Spleen (tissue), 11 donors: Measurements from ENCODE around the gene SLC44A4. TPM values are rescaled to one million over a fixed set of nuclear protein-coding genes. Genes with fewer than 3 reads are reported as not detected.
A peak's percentile ranks its signal among the peaks of the same experiment; 100 is the strongest.

Experiments
- DNase-seq: peaks from one replicate; pipeline ENCODE4 v3.0.0-alpha.2; 2020
- H3K27ac ChIP-seq, 8 donors: fragments of 200-600 bp; sonication (generic) in 7 of 8; 1 replicate in 4 of 8; 2 replicates in 4 of 8; pipeline versions ENCODE4 v1.5.0 to v1.8.0; 2016 to 2021; ENCODE audit warnings: inconsistent platforms in 4 of 8, mild to moderate bottlenecking in 4 of 8, moderate library complexity in 1 of 8
- H3K27me3 ChIP-seq, 7 donors: fragments of 200-600 bp; sonication (generic) in 6 of 7; replicated peaks in 1 of 7; 1 replicate in 4 of 7; 2 replicates in 3 of 7; pipeline versions ENCODE4 v1.5.0 to v1.8.0; 2016 to 2021; ENCODE audit warnings: inconsistent platforms in 3 of 7, mild to moderate bottlenecking in 1 of 7
- H3K36me3 ChIP-seq, 6 donors: fragments of 200-600 bp; sonication (generic) in 5 of 6; 1 replicate in 4 of 6; 2 replicates in 2 of 6; pipeline versions ENCODE4 v1.5.0 to v1.8.0; 2016 to 2021; ENCODE audit warnings: inconsistent platforms in 2 of 6
- H3K4me1 ChIP-seq, 6 donors: fragments of 200-600 bp; sonication (generic) in 5 of 6; 1 replicate in 3 of 6; 2 replicates in 3 of 6; pipeline versions ENCODE4 v1.5.0 to v1.8.0; 2016 to 2021; ENCODE audit warnings: inconsistent platforms in 3 of 6
- H3K4me3 ChIP-seq, 8 donors: fragments of 200-600 bp; sonication (generic) in 7 of 8; 1 replicate in 4 of 8; 2 replicates in 4 of 8; pipeline versions ENCODE4 v1.5.0 to v1.8.0; 2016 to 2021; ENCODE audit warnings: inconsistent platforms in 4 of 8, mild to moderate bottlenecking in 4 of 8, moderate library complexity in 2 of 8
- H3K9me3 ChIP-seq, 8 donors: fragments of 200-600 bp; sonication (generic) in 7 of 8; 1 replicate in 4 of 8; 2 replicates in 4 of 8; pipeline versions ENCODE4 v1.5.0 to v1.8.0; 2016 to 2021; ENCODE audit warnings: inconsistent platforms in 4 of 8
- CTCF ChIP-seq, 11 experiments: fragments of 200-600 bp in 7 of 11; fragments of 450-650 bp in 4 of 11; sonication (generic) in 4 of 11; IDR thresholded peaks in 8 of 11; conservative IDR thresholded peaks in 3 of 11; 1 replicate in 7 of 11; 2 replicates in 4 of 11; pipeline versions ENCODE4 v1.4.0 to v1.8.0; 2016 to 2021; ENCODE audit warnings: antibody characterized with exemption in 11 of 11, inconsistent platforms in 4 of 11, mild to moderate bottlenecking in 1 of 11
- POLR2A ChIP-seq, 3 donors: fragments of 450-650 bp; IDR thresholded peaks; one replicate each; pipeline ENCODE4 v1.5.1; 2017; ENCODE audit warnings: antibody characterized with exemption in 3 of 3, mild to moderate bottlenecking in 1 of 3
- POLR2AphosphoS5 ChIP-seq, 3 donors: sonication (generic); formaldehyde crosslinking; IDR thresholded peaks; one replicate each; pipeline ENCODE4 v1.5.1; 2017; ENCODE audit warnings: antibody characterized with exemption in 3 of 3
- WGBS, 5 donors: extraction: QIAGEN DNeasy Blood & Tissue Kit in 3 of 5; methylation state at CpG; one replicate each; pipeline versions ENCODE4 v1.1.5 to v1.1.7; 2013 to 2018; 5-methylcytosine and 5-hydroxymethylcytosine counted together
- intact Hi-C: fragments of 100-400 bp; cut with DNase I; formaldehyde crosslinking; loops from one replicate; pipeline ENCODE4 v1.15.0; 2023; ENCODE audit warnings: low total_unique reads
- polyA plus RNA-seq, 3 donors: library from polyadenylated mRNA; stranded (reverse); fragments of 200-250 nt; gene quantifications; one replicate each; pipeline ENCODE4 v1.2.1, GENCODE V29; 2013
- total RNA-seq, 7 donors: library from RNA; depleted of rRNA in 3 of 7; stranded (reverse); fragments of >200 nt in 3 of 7; fragmentation: NEBNext Ultra II Directional in 4 of 7; extraction: Animal tissue kit (Norgen Biotek cat#: 25700) in 4 of 7; gene quantifications; one replicate each; pipeline versions ENCODE4 v1.1.0 to v1.2.1, GENCODE V29; 2016 to 2021
- donor health status: healthy with polysubstance abuse.
- donor health status: DM: no; HTN: no; CAD: no; lungs with moderate emphysema.
- donor health status: DM: no; HTN: no; CAD: no.
- donor health status: Bipolar disorder and iron deficiency.
- donor health status: healthy.
- donor health status: DM: no; HTN: no; CAD: no.
- donor health status: DM: yes; HTN: yes; CAD: no.

The SLC44A4 gene
- total and polyA plus RNA-seq, 10 donors = 0.20 to 5.9 (median 2.6) TPM

GRCh38 chr6:31922942-31923341 lies 44.1 kb upstream of the SLC44A4 start:
- H3K27me3 ChIP-seq = no peaks in the 10 kb centered on the region
- no peaks in the 10 kb centered on the region for H3K36me3 ChIP-seq
- H3K4me1 ChIP-seq = peaks cover 0 to 9% (median 0%) of the 10 kb centered on the region in 6 donors
- WGBS, 5 donors = 14 to 26% (median 22%) methylated on average over 5 of the region's 5 CpGs
- H3K4me3 ChIP-seq = no peak overlapping the region
- H3K9me3 ChIP-seq = no peaks in the 10 kb centered on the region
- intact Hi-C loops = no loop called here
- DNase-seq = peak; percentile 28
- no peak overlapping the region for H3K27ac ChIP-seq
- TF ChIP-seq POLR2A (IDR thresholded peaks at IDR 0.05) (no peak), CTCF (IDR thresholded peaks at IDR 0.05 in 8 of 11, conservative IDR thresholded peaks at IDR 0.05 in 3 of 11) (peak in 1 of 11 experiments; percentile 13), POLR2AphosphoS5 (IDR thresholded peaks at IDR 0.05) (no peak)

GRCh38 chr6:31920811-31921210 lies 42.0 kb upstream of the SLC44A4 start:
- no peak overlapping the region for H3K27ac ChIP-seq
- H3K4me3 ChIP-seq = no peak overlapping the region
- intact Hi-C loops = no loop called here
- H3K9me3 ChIP-seq = no peaks in the 10 kb centered on the region
- no peaks in the 10 kb centered on the region for H3K27me3 ChIP-seq
- H3K36me3 ChIP-seq = no peaks in the 10 kb centered on the region
- H3K4me1 ChIP-seq = no peaks in the 10 kb centered on the region
- WGBS, 5 donors = 44 to 82% (median 73%) methylated on average over 2 of the region's 2 CpGs
- no peak for DNase-seq
- TF ChIP-seq POLR2AphosphoS5 (IDR thresholded peaks at IDR 0.05) (no peak), CTCF (IDR thresholded peaks at IDR 0.05 in 8 of 11, conservative IDR thresholded peaks at IDR 0.05 in 3 of 11) (no peak), POLR2A (IDR thresholded peaks at IDR 0.05) (no peak)

- intact Hi-C loops = no loop called here
- Histone ChIP-seq H3K4me3 (no peak overlapping the region), H3K27me3 (no peaks in the 10 kb centered on the region), H3K9me3 (no peaks in the 10 kb centered on the region), H3K4me1 (no peaks in the 10 kb centered on the region), H3K27ac (no peak overlapping the region), H3K36me3 (no peaks in the 10 kb centered on the region)
- DNase-seq = peak; percentile 1
- 82 to 88% (median 85%) methylated on average over 6 of the region's 6 CpGs for WGBS, 5 donors
- no peak for TF ChIP-seq POLR2AphosphoS5 (IDR thresholded peaks at IDR 0.05)
- no peak for TF ChIP-seq CTCF (IDR thresholded peaks at IDR 0.05 in 8 of 11, conservative IDR thresholded peaks at IDR 0.05 in 3 of 11)
- TF ChIP-seq POLR2A (IDR thresholded peaks at IDR 0.05) = no peak
These were observed 41.0 kb upstream of the SLC44A4 start for GRCh38 chr6:31919624-31920303.

GRCh38 chr6:31918069-31918720 lies 39.4 kb upstream of the SLC44A4 start:
- Histone ChIP-seq H3K4me3 (no peak overlapping the region), H3K36me3 (no peaks in the 10 kb centered on the region), H3K27ac (no peak overlapping the region), H3K9me3 (no peaks in the 10 kb centered on the region), H3K4me1 (no peaks in the 10 kb centered on the region), H3K27me3 (no peaks in the 10 kb centered on the region)
- DNase-seq = peak; percentile 13
- intact Hi-C loops = no loop called here
- WGBS, 5 donors = 74 to 86% (median 84%) methylated on average over 8 of the region's 8 CpGs
- no peak for TF ChIP-seq POLR2AphosphoS5 (IDR thresholded peaks at IDR 0.05)
